SK-N-DZ (cell line): ENCODE measurements around the gene VPS11.
"Not testable (repeated sequence)": the region's sequence is repeated elsewhere in the genome, so short reads cannot be mapped to it uniquely, and the experiment has no call there.

Experiments used
- DNase-seq: peaks from one replicate; pipeline ENCODE4 v3.0.0-alpha.2; 2015; ENCODE audit warnings: low spot score

Gene VPS11

DNA sequence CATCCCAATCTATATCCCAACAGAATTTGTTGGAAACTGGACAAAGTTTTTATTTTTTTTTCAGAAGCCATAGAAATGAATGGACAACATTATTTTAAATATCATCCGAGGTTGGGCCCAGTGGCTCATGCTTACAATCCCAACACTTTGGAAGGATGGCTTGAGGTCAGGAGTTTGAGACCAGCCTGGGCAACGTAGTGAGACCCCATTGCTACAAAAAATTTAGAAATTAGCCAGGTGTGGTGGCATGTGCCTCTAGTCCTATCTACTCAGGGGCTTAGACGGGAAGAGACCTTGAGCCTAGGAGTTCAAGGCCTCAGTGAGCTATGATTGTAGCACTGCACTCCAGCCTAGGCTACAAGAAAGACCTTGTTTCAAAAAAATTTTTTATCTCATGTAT is 32.8 kb upstream of the VPS11 start:
- DNase-seq = no peak

DNA sequence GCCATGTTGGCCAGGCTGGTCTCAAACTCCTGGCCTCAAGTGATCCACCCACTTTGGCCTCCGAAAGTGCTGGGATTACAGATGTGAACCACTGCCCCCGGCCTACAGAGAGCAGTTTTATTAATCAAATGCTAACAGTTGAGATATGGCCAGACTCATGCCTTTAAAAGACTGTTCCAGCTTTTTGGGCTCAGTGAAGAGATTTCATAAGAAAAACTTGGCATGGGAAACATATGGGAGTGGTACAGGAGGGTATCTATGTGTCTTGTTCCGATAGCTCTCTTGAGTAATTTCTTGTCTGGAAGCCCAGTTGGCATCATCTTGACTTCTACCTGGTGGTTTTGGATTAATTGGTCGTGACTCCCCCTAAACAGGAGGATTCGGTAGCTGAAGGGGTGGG is 28.7 kb upstream of the VPS11 start:
- DNase-seq = no peak

GRCh38 chr11:119039471-119039870 is 28.1 kb upstream of the VPS11 start:
- not testable (repeated sequence) for DNase-seq

DNA sequence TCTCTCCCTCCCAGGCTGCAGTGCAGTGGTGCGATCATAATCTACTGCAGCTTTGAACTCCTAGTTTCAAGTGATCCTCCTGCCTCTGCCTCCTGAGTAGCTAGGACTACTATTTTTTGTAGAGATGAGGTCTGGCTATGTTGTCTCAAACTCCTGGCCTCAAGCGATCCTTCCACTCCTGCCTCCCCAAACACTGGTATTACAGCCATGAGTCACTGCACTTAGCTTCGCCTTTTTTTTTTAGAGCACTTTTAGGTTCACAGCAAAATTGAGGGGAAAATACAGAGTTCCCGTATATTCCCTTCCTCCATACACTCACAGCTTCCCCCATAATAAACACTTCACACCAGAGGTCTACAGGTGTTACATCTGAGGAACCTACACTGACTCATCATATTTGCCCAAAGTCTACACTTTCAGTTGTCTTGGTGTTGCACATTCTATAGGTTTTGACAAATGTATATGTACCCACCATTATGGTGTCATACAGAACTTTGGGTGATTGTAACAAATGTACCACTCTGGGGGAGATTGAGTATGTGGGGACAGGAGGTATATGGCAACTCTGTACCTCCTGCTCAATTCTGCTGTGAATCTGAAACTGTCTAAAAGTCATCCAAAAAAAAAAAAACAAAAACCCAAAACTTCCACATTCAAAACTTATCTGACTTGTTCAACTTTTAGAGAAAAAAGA is 25.6 kb upstream of the VPS11 start:
- no peak for DNase-seq

DNA sequence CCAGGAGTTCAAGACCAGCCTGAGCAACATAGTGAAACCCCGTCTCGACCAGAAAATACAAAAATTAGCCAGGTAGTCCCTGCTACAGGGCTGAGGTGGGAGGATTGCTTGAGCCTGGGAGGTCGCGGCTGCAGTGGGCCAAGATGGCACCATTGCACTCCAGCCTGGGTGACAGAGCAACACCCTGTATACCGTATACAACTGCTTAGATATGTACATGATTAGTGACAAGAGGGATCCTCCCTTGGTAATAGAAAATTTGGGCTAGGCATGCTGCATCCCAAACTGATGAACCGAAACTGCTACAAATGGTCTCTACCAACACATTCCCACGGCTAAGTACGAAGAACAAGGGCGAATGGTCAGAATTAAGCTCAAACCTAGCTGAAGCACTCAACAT is 24.7 kb upstream of the VPS11 start:
- DNase-seq = no peak

- no peak for DNase-seq
Observed at GRCh38 chr11:119044708-119045107, 22.9 kb upstream of the VPS11 start.

DNA sequence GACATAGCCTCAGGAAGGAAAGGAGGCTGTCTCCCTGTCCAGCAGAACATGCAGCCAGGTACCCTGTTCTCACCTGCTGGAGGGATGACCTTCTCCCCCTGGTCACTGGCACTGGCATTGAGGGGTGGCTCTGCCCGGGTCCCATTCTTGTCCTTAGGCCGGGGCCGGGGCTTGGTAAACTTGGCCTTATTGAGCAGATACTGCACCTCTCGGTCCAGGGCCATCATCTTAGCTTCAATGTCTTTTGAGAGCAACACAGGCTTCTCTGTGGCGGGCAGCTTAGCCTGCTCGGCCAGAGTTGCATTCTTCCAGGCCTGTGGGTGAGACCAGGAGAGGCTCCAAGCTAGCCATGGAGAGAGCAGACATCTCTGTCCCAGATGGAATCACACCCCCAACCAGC is 21.1 kb upstream of the VPS11 start:
- no peak for DNase-seq

DNA sequence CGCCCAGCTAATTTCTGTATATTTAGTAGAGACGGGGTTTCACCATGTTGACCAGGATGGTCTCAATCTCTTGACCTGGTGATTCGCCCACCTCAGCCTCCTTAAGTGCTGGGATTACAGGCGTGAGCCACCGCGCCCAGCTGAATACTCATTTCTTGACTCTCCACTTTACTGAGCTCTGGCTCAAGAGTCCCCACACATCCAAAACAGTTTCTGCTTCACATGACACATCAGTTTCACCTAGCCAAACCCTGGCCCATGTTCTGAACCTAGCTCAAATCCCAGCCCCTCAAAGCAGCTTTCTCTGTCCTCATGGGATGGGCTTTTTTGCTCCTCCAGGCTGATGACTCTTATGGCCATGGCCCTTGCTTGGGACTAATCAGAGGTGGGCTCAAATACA is 20.4 kb upstream of the VPS11 start:
- DNase-seq = no peak

DNA sequence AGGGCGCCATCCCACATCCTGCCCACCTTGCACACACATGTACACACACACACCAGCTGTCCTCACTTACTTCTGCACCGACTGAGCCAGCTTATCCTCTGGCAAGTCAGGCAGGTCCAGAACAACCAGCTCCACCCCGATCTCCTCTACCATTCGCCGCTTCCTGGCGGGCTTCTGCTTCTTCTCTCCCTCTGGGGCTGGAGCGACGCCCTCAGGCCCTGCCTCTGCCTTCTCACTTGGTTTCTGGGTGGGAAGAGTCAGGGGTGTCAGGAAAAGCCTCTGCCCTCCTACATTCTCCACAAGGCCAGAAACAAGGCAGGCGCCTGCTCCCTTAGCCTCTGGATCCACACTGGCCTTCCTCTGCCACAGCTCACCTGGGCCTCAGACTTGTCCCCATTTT is 19.0 kb upstream of the VPS11 start:
- DNase-seq = no peak

DNA sequence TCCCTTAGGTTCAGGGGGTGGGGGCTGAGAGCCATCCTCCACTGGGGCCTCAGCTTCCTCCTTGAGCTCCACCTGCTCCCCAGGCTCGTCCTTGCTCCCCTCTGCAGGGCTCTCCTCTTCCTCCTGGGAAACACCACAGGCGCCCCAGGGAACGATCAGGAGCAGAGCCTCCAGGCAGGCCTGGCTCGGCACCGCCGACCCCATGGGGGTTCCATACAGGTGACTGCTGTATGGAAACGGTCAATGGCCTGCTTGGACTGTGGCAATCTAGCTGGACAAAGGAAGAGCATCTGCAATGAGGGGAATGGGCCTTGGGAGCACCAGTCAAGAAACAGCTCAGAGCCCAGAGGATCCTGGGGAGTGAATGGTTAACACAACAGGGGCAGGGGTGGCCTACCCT is 18.5 kb upstream of the VPS11 start:
- no peak for DNase-seq

GRCh38 chr11:119051440-119052162 is 16.0 kb upstream of the VPS11 start:
- no peak for DNase-seq

GRCh38 chr11:119052163-119052814 is 15.3 kb upstream of the VPS11 start:
- DNase-seq = no peak

DNA sequence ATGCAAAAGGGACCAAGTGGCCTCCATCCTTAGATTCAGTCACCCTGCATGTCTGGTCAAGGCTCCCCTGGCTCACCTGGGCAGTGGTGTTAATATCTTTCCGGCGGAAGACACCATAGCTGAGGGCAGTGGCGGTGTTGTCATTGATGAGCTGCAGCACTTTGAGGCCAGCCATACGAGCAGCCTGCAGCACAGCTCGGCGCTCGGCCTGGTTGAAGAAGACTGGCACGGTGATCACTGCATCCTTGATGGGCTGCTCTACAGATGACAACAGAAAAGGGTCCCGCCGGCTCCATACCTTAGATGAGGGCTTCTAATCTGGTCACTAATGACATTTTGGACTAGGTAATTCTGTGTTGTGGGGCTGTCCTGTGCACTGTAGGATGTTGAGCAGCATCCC is 13.2 kb upstream of the VPS11 start:
- DNase-seq = no peak

GRCh38 chr11:119055901-119056300 is 11.7 kb upstream of the VPS11 start:
- no peak for DNase-seq

GRCh38 chr11:119056421-119056999 is 11.1 kb upstream of the VPS11 start:
- no peak for DNase-seq

DNA sequence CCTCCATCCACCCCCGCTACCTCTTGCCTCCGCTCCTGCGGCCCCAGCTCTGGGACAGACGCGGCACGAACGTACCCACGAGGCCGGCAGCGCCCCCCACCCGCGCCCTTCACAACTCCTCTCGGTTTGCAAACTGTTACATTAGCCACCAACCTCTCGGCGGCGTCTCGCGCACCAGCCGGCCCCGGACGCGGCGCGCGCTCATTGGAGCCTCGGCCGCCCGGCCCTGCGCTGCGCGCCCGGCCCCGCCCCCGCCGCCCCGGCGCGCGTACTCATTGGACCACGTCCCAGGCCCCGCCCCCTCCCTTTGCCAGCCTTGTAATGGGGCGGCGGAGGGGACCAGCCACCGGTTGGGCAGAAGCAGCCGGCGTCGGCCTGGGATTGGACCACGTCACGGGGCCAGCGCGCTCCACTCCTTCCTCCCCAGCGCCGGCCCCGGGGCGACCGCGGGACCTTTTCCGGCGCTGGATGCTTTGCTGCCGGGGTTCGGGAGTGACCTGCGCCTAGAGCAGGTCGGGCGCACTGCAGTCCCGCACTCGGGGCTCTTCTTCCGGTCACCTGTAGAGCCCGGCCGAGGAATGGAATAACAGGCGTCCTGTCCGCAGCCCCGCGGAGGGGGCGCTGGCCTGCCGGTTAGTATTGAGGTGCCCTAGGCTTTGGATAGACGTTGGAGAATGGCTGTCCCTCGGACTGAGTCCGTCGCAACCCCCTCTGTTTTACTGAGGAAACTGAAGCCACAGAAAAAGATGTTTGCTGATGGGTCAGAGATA is 10.4 kb upstream of the VPS11 start, which contains the start of gene HYOU1:
TSS of gene HYOU1 (minus strand) at position 206 of the 770 bp plus-strand sequence. CDS start 1,045 bp downstream, outside the sequence.
- peak; percentile 89 for DNase-seq

- not testable (repeated sequence) for DNase-seq
Observed at GRCh38 chr11:119059128-119059527, 8.5 kb upstream of the VPS11 start.

GRCh38 chr11:119061256-119061655 is 6.4 kb upstream of the VPS11 start:
- DNase-seq = no peak

GRCh38 chr11:119062779-119063178 is 4.8 kb upstream of the VPS11 start:
- DNase-seq = no peak

- peak; percentile 17 for DNase-seq
Observed at GRCh38 chr11:119065369-119065768, 2.2 kb upstream of the VPS11 start.

DNA sequence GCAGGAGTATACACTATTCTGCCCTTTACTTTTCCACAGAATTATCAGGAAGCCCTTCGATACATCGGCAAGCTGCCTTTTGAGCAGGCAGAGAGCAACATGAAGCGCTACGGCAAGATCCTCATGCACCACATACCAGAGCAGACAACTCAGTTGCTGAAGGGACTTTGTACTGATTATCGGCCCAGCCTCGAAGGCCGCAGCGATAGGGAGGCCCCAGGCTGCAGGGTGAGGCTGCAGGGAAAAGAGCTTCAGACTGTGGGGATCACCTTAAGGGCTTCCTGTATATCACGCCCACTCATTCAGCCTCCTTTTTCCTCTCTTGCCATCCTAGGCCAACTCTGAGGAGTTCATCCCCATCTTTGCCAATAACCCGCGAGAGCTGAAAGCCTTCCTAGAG is 10.2 kb downstream of the VPS11 start:
- no peak for DNase-seq
